Measurements from ENCODE around the gene IARS2.

The IARS2 gene

DNA sequence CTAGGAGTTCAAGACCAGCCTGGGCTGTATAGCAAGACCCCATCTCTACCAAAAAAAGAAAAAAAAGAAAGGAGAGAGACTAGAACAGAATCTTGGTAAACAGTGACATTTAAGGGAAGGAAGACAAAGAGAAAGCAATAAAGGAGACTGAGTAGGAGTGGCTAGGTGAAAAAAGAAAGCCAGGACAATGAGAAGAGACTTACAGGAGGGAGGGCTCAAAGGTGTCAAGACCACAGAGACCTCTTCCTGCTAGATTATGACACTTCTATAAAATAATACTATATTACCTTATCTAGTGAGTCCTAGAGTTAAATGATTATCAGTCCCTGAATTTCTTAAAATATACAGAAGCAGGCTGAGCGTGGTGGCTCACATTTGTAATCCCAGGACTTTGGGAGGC, 37.6 kb upstream of the IARS2 start:
- no peak for TF ChIP-seq FOXP2 (optimal IDR thresholded peaks at IDR 0.05; ENCODE audit: borderline replicate concordance, extremely low read depth, extremely low read length, insufficient read depth)
- no peak for TF ChIP-seq POLR2AphosphoS5 (IDR thresholded peaks at IDR 0.05; ENCODE audit: low read depth, low read length)
- TF ChIP-seq TAF1 (IDR thresholded peaks at IDR 0.05; ENCODE audit: borderline replicate concordance, insufficient read depth, low read length) = no peak
- no peak for TF ChIP-seq SIN3A (IDR thresholded peaks at IDR 0.05; ENCODE audit: borderline replicate concordance, insufficient read depth, low read length)
- TF ChIP-seq, protein P1, sequence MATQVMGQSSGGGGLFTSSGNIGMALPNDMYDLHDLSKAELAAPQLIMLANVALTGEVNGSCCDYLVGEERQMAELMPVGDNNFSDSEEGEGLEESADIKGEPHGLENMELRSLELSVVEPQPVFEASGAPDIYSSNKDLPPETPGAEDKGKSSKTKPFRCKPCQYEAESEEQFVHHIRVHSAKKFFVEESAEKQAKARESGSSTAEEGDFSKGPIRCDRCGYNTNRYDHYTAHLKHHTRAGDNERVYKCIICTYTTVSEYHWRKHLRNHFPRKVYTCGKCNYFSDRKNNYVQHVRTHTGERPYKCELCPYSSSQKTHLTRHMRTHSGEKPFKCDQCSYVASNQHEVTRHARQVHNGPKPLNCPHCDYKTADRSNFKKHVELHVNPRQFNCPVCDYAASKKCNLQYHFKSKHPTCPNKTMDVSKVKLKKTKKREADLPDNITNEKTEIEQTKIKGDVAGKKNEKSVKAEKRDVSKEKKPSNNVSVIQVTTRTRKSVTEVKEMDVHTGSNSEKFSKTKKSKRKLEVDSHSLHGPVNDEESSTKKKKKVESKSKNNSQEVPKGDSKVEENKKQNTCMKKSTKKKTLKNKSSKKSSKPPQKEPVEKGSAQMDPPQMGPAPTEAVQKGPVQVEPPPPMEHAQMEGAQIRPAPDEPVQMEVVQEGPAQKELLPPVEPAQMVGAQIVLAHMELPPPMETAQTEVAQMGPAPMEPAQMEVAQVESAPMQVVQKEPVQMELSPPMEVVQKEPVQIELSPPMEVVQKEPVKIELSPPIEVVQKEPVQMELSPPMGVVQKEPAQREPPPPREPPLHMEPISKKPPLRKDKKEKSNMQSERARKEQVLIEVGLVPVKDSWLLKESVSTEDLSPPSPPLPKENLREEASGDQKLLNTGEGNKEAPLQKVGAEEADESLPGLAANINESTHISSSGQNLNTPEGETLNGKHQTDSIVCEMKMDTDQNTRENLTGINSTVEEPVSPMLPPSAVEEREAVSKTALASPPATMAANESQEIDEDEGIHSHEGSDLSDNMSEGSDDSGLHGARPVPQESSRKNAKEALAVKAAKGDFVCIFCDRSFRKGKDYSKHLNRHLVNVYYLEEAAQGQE (IDR thresholded peaks at IDR 0.05; ENCODE audit: insufficient read depth in 1 of 2, low read depth in 2 of 2, low read length in 2 of 2) = no peak

DNA sequence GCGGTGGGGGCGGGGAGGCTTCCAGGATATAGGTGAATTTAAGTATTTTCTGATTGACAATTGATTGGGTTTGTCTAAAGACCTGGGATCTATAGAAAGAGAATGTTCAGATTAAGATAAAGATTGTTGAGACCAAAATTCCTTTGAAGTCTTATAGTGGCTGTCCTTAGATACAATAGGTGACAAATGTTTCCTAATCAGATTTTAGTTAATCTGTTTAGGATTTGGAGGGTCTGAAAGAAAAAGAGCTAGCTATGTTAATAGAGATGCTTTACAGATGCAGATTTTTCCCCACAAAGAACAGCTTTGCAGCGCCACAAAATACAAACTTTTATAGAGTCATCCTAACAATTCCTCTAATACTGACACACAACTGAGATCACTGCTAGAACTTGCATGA, 33.1 kb upstream of the IARS2 start:
- TF ChIP-seq FOXP2 (optimal IDR thresholded peaks at IDR 0.05; ENCODE audit: borderline replicate concordance, extremely low read depth, extremely low read length, insufficient read depth) (no peak), POLR2AphosphoS5 (IDR thresholded peaks at IDR 0.05; ENCODE audit: low read depth, low read length) (no peak), SIN3A (IDR thresholded peaks at IDR 0.05; ENCODE audit: borderline replicate concordance, insufficient read depth, low read length) (no peak), TAF1 (IDR thresholded peaks at IDR 0.05; ENCODE audit: borderline replicate concordance, insufficient read depth, low read length) (no peak)
- TF ChIP-seq, protein P1 (IDR thresholded peaks at IDR 0.05; ENCODE audit: insufficient read depth in 1 of 2, low read depth in 2 of 2, low read length in 2 of 2) = no peak

DNA sequence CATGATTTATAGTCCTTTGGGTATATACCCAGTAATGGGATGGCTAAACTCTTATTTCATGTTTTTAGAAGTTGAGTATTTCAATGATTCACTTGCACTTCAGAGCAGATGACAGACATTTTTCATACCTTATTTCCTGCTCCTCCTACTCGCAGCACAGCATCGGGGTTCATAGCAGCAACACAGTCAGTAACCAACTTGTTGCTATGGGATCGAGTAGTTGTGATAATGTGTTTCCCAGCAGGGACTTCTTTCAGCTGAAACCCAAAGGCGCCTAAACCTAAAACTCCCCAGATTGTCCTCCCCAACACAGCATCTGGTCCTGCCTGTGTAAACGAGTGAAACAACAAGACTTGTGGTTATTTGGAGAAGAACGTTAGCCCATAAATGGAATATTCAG, 31.3 kb upstream of the IARS2 start:
- TF ChIP-seq SIN3A (IDR thresholded peaks at IDR 0.05; ENCODE audit: borderline replicate concordance, insufficient read depth, low read length) (no peak), TAF1 (IDR thresholded peaks at IDR 0.05; ENCODE audit: borderline replicate concordance, insufficient read depth, low read length) (no peak), POLR2AphosphoS5 (IDR thresholded peaks at IDR 0.05; ENCODE audit: low read depth, low read length) (no peak), FOXP2 (optimal IDR thresholded peaks at IDR 0.05; ENCODE audit: borderline replicate concordance, extremely low read depth, extremely low read length, insufficient read depth) (no peak)
- TF ChIP-seq, protein P1 (IDR thresholded peaks at IDR 0.05; ENCODE audit: insufficient read depth in 1 of 2, low read depth in 2 of 2, low read length in 2 of 2) = no peak

GRCh38 chr1:220067269-220068204, 26.4 kb upstream of the IARS2 start:
- TF ChIP-seq POLR2AphosphoS5 (IDR thresholded peaks at IDR 0.05; ENCODE audit: low read depth, low read length) (no peak), FOXP2 (optimal IDR thresholded peaks at IDR 0.05; ENCODE audit: borderline replicate concordance, extremely low read depth, extremely low read length, insufficient read depth) (no peak), SIN3A (IDR thresholded peaks at IDR 0.05; ENCODE audit: borderline replicate concordance, insufficient read depth, low read length) (no peak), TAF1 (IDR thresholded peaks at IDR 0.05; ENCODE audit: borderline replicate concordance, insufficient read depth, low read length) (no peak)
- TF ChIP-seq, protein P1 (IDR thresholded peaks at IDR 0.05; ENCODE audit: insufficient read depth in 1 of 2, low read depth in 2 of 2, low read length in 2 of 2) = no peak
